GM12875 (cell line): ENCODE data around the gene CLCA1.

Experiments
- H3K4me3 ChIP-seq: one replicate; pipeline ENCODE4 v1.5.1; 2011; ENCODE audit warnings: low read depth, low read length, control low read depth
- CTCF ChIP-seq: IDR thresholded peaks from 2 replicates; pipeline ENCODE4 v1.5.1; 2011; ENCODE audit warnings: low read depth, mild to moderate bottlenecking, control low read depth, inconsistent platforms, low read length, moderate library complexity, borderline replicate concordance; ENCODE audit not compliant: insufficient read depth

CLCA1 gene

DNA sequence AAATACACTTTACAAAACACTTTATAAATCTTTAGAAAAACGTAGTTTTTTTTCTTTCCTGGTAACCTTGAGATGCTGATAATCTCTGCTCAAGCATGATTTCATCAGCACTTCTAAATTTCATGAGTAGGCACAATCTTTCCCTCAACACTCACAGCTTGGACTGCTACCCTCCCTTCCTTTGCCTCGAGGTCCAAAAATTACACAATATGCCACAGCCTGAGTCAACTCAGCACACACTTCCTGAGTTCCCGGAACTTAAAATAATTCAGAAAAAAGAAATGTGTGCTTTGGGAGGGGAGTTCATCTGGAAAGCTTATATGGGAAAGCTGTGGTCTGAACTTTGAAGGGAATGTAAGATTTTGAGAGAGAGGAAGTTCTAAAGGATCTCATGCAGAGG, 38.9 kb upstream of the CLCA1 start:
- TF ChIP-seq CTCF: no peak

DNA sequence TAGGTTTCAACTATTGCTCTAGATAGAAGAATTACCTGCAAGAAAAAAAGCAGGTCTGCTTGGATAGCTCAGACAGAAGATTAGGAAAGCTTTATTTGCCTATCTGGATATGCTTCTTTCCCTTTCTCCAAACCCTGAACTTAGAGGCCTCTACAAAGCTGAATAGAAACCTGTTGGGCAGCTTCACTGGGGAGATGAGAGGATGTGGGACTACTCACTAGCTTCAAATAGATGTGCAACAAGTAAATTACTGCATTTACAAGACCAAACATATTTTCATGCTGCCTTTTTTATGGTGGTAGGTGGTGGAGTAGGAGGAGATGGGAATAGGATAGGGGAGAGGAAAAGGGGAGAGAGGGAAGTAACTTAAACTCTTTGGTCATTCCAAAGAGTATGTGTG, 38.4 kb upstream of the CLCA1 start:
- H3K4me3 ChIP-seq: no peak overlapping the region
- TF ChIP-seq CTCF: no peak

More for the DNA sequence above, 38.9 kb upstream of the CLCA1 start:
- no peak overlapping the region for H3K4me3 ChIP-seq

DNA sequence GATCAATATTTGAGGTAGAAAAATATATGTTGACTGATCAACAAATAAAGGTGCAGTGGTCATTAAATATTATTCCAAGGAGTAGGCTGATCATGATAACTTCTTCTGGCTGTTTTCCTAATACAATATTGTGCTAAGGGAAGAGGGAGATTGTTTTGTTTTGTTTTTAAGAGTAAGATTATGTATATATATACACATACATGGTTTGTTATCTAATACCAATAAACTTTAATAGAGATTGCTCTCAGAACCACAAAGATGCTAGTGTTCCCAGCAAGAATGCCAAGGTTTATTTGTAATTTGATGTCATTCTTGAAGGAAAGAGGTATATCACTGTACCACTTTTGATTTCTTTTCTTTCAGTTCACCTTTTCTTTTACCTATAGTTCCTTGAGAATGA, 34.7 kb upstream of the CLCA1 start:
- H3K4me3 ChIP-seq: no peak overlapping the region
- no peak for TF ChIP-seq CTCF

DNA sequence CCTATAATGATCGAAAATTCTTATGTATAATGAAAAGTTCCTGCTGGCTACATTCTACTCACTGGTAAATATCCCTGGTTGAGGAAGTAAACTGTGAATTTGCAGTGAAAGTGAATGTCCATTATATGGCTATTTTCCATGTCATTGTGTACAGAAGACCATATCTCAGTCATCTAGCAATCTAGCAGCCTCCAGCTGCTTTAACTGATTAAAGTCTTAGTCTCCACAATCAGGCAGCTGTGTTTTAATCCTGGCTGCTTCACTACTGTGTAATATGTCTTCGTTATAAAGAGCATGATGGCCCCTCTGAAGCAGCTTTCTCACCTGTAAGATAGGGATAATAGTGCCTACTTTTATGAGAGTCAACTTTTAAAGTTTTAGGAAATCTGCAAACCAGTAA, 33.4 kb upstream of the CLCA1 start:
- no peak overlapping the region for H3K4me3 ChIP-seq
- TF ChIP-seq CTCF: no peak

- TF ChIP-seq CTCF: no peak
- no peak overlapping the region for H3K4me3 ChIP-seq
Observed at GRCh38 chr1:86436041-86436440, 32.7 kb upstream of the CLCA1 start.

DNA sequence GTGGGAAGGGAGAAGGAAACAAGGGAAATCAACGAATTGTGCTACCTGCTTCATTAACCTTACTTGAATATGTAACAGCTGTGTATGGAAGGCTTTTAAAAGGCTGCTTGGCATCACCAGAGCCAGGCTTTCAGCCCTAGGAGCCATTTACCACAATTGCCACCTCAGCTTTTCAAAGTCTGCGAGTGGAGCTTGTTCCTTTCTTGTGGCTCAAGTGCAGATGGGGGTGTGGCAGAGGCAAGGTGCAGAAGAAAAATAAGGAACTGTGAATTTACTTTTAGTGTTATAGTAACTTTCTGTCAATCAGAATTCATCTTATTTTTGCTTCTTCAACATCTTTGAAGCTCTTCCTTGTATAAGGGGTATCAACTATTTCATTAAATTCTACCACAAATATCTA, 27.1 kb upstream of the CLCA1 start:
- H3K4me3 ChIP-seq: no peak overlapping the region
- TF ChIP-seq CTCF: no peak

- no peak overlapping the region for H3K4me3 ChIP-seq
Observed at GRCh38 chr1:86441997-86442396, 26.7 kb upstream of the CLCA1 start.

More at GRCh38 chr1:86441997-86442396, 26.7 kb upstream of the CLCA1 start:
- no peak for TF ChIP-seq CTCF
